ENCODE measurements around the gene ZC3HAV1.

The ZC3HAV1 gene

GRCh38 chr7:139071680-139072079 lies 37.8 kb downstream of the ZC3HAV1 start:
- TF ChIP-seq, protein P1, sequence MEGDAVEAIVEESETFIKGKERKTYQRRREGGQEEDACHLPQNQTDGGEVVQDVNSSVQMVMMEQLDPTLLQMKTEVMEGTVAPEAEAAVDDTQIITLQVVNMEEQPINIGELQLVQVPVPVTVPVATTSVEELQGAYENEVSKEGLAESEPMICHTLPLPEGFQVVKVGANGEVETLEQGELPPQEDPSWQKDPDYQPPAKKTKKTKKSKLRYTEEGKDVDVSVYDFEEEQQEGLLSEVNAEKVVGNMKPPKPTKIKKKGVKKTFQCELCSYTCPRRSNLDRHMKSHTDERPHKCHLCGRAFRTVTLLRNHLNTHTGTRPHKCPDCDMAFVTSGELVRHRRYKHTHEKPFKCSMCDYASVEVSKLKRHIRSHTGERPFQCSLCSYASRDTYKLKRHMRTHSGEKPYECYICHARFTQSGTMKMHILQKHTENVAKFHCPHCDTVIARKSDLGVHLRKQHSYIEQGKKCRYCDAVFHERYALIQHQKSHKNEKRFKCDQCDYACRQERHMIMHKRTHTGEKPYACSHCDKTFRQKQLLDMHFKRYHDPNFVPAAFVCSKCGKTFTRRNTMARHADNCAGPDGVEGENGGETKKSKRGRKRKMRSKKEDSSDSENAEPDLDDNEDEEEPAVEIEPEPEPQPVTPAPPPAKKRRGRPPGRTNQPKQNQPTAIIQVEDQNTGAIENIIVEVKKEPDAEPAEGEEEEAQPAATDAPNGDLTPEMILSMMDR (IDR thresholded peaks at IDR 0.05; ENCODE audit: low read depth, low read length), result no peak
- no peak for DNase-seq (ENCODE audit: low read depth, low spot score)

DNA sequence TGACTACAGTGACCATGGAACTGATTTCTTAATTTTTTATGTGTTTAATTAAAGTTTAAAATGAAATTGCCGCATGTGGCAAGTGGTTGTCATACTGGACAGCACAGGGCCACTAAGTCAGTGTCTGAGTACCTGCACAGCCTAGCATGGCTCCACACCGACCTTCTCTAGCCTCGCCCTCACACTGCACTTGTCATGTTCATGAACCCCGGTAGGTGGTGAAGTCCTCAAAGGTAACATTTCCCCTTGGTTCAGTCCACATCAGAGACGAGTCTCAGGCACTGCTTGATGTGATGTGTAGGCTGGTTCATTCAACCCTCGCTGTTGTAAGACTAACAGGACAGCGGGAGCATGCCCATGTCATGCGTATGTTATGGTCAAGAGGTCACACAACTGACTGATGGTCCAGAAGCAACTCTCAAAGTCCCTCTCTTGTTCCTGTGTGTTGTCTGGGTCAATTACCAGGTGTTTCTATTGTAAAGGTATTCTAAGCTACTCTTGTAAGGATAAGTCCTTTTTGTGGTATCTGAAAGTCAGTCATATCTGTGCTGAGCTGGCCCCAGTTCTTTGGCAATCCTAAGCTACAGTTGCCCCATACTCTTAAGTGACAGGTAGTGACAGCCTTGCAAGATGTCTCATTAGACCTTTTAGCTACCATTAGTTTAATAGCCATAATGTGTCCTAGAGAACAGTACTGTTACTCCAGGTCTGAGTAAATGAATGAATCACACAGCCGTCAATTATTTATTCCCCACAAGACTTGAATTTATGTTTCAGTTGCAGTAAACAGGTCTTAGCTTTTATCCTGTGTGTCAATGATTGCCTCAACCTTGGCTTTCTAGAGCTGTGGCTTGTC lies 40.7 kb downstream of the ZC3HAV1 start:
- DNase-seq (ENCODE audit: low read depth, low spot score), result no peak
- TF ChIP-seq, protein P1 (IDR thresholded peaks at IDR 0.05; ENCODE audit: low read depth, low read length), result no peak
- in situ Hi-C loops (cut with HindIII; ENCODE audit: low sequenced_read_pairs), result no loop called here
- H3K4me3 ChIP-seq (ENCODE audit: low read depth, low read length), result no peak overlapping the region

More at GRCh38 chr7:139071680-139072079, 37.8 kb downstream of the ZC3HAV1 start:
- no peak overlapping the region for H3K4me3 ChIP-seq (ENCODE audit: low read depth, low read length)
- in situ Hi-C loops (cut with HindIII; ENCODE audit: low sequenced_read_pairs), result no loop called here

GRCh38 chr7:139066315-139066714 lies 43.2 kb downstream of the ZC3HAV1 start:
- TF ChIP-seq, protein P1 (IDR thresholded peaks at IDR 0.05; ENCODE audit: low read depth, low read length), result no peak

GRCh38 chr7:139065323-139065722 lies 44.2 kb downstream of the ZC3HAV1 start:
- in situ Hi-C loops (cut with HindIII; ENCODE audit: low sequenced_read_pairs), result no loop called here
- H3K4me3 ChIP-seq (ENCODE audit: low read depth, low read length), result no peak overlapping the region
- no peak for DNase-seq (ENCODE audit: low read depth, low spot score)
- TF ChIP-seq, protein P1 (IDR thresholded peaks at IDR 0.05; ENCODE audit: low read depth, low read length), result no peak

More at GRCh38 chr7:139066315-139066714, 43.2 kb downstream of the ZC3HAV1 start:
- no peak overlapping the region for H3K4me3 ChIP-seq (ENCODE audit: low read depth, low read length)
- in situ Hi-C loops (cut with HindIII; ENCODE audit: low sequenced_read_pairs), result no loop called here
- DNase-seq (ENCODE audit: low read depth, low spot score), result no peak

DNA sequence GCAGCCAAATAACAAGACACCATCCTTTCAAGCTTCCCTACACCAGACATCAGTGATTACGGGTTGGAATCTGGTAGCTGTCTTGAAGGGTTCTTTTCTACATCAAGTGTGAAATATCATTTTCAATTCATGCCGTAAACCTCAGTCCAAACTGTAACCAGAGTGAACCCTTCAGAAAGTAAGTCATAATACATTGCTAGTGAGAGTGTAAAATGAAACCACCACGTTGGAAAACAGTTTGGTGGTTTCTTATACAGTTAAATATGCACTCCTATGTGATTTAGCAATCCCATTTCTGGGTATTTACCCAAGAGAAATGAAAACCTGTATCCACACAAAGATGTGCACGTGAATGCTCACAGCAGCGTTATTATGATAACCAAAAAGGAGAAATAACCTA lies 48.1 kb downstream of the ZC3HAV1 start:
- TF ChIP-seq, protein P1 (IDR thresholded peaks at IDR 0.05; ENCODE audit: low read depth, low read length), result no peak
- no peak for DNase-seq (ENCODE audit: low read depth, low spot score)
- in situ Hi-C loops (cut with HindIII; ENCODE audit: low sequenced_read_pairs), result no loop called here
- no peak overlapping the region for H3K4me3 ChIP-seq (ENCODE audit: low read depth, low read length)

- DNase-seq (ENCODE audit: low read depth, low spot score), result no peak
- H3K4me3 ChIP-seq (ENCODE audit: low read depth, low read length), result no peak overlapping the region
- in situ Hi-C loops (cut with HindIII; ENCODE audit: low sequenced_read_pairs), result no loop called here
- TF ChIP-seq, protein P1 (IDR thresholded peaks at IDR 0.05; ENCODE audit: low read depth, low read length), result no peak
These were observed 48.8 kb downstream of the ZC3HAV1 start for GRCh38 chr7:139060695-139061237.

All from astrocyte of the spinal cord (primary cell).